ENCODE data around the gene RALGPS1. TPM values are rescaled to one million over a fixed set of nuclear protein-coding genes. Genes with fewer than 3 reads are reported as not detected.

Gene RALGPS1
- total and polyA plus RNA-seq, 7 donors = 6.6 to 18.6 (median 11.4) TPM

- Histone ChIP-seq H3K36me3 (peaks cover 0 to 58% (median 26%) of the 10 kb centered on the region in 4 donors), H3K27ac (peak overlapping the region in 1 of 4 donors; percentile 84), H3K27me3 (no peaks in the 10 kb centered on the region), H3K4me3 (no peak overlapping the region), H3K4me1 (peaks cover 0 to 35% (median 25%) of the 10 kb centered on the region in 4 donors), H3K9me3 (no peaks in the 10 kb centered on the region)
- intact Hi-C loops (cut with DNase I) = no loop called here
- peak; percentile 46 for DNase-seq
- TF ChIP-seq, protein P1, sequence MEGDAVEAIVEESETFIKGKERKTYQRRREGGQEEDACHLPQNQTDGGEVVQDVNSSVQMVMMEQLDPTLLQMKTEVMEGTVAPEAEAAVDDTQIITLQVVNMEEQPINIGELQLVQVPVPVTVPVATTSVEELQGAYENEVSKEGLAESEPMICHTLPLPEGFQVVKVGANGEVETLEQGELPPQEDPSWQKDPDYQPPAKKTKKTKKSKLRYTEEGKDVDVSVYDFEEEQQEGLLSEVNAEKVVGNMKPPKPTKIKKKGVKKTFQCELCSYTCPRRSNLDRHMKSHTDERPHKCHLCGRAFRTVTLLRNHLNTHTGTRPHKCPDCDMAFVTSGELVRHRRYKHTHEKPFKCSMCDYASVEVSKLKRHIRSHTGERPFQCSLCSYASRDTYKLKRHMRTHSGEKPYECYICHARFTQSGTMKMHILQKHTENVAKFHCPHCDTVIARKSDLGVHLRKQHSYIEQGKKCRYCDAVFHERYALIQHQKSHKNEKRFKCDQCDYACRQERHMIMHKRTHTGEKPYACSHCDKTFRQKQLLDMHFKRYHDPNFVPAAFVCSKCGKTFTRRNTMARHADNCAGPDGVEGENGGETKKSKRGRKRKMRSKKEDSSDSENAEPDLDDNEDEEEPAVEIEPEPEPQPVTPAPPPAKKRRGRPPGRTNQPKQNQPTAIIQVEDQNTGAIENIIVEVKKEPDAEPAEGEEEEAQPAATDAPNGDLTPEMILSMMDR (IDR thresholded peaks at IDR 0.05) = no peak
- TF ChIP-seq POLR2A (IDR thresholded peaks at IDR 0.05) (no peak), POLR2AphosphoS5 (IDR thresholded peaks at IDR 0.05) (no peak), EP300 (IDR thresholded peaks at IDR 0.05) (no peak)
- 83 to 93% methylated on average over 11 of the region's 11 CpGs for WGBS, 2 donors
Measured at GRCh38 chr9:127092041-127092608, 177.5 kb downstream of the RALGPS1 start.

DNA sequence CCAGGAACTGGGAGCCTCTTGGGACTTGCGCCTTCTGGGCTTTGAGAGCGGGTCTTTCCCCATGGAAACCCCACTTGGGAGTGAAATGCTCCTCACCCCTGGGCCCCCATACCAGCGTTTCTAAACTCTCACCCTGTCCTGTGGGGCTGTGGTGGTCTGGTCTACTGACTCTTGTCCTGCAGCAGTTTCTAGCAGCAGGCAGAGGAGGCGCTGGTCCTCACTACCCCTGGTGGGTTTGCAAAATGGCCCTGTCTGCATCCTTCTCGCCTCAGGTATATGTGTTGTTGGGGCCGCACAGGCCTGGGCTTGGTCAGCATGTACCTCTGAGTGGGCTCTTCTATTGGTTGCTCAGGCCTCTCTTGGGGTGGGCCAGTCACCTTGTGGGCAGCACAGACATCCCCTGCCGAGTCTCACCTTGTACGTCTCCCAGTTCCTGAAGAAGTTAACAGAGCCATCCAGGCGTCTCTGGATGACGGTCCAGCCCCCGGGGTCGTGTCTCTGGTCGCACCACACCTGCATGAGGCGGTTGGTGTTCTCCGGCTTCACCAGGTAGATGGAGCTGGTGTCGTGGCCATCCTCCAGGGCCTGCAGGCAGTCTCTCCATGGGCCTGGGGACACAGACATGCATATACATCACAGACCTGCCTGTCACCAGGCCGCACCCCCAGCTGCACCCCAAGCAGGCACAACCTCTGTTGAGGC is 178.9 kb downstream of the RALGPS1 start:
- 95 to 97% methylated on average over 17 of the region's 17 CpGs for WGBS, 2 donors
- DNase-seq = peak; percentile 59
- H3K4me1 ChIP-seq = peaks cover 0 to 42% (median 28%) of the 10 kb centered on the region in 4 donors
- no peaks in the 10 kb centered on the region for H3K27me3 ChIP-seq
- intact Hi-C loops (cut with DNase I) = no loop called here
- peaks cover 0 to 44% (median 20%) of the 10 kb centered on the region in 4 donors for H3K36me3 ChIP-seq
- H3K27ac ChIP-seq = peak overlapping the region in 1 of 4 donors; percentile 6
- no peak overlapping the region for H3K4me3 ChIP-seq
- no peaks in the 10 kb centered on the region for H3K9me3 ChIP-seq
- TF ChIP-seq POLR2AphosphoS5 (IDR thresholded peaks at IDR 0.05) (no peak), POLR2A (IDR thresholded peaks at IDR 0.05) (no peak), EP300 (IDR thresholded peaks at IDR 0.05) (no peak)
- TF ChIP-seq, protein P1 (IDR thresholded peaks at IDR 0.05) = no peak

DNA sequence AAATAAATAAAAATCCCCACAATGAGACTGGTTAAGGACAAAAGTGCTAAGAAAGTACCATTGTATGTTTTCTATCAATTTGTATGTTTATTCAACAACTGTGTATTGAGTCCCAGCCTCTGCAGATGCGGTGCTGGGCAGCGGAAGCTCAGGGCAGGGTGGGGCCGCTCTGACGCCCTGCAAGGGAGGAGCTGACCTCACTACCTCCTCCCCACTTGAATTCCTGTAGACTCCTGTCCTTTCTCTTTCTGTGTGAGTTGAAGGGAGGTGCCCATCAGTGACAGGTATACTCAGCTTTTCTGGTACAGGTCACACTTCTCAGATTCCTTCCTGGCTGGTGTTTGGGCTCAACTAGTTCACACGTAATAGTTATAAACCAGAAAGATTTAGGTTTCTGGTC is 180.8 kb downstream of the RALGPS1 start:
- no peak overlapping the region for H3K4me3 ChIP-seq
- DNase-seq = no peak
- peaks cover 0 to 42% (median 30%) of the 10 kb centered on the region in 4 donors for H3K4me1 ChIP-seq
- peak overlapping the region in 2 of 4 donors; percentile 33 to 38 for H3K27ac ChIP-seq
- no peaks in the 10 kb centered on the region for H3K27me3 ChIP-seq
- 78 to 82% methylated on average over 5 of the region's 5 CpGs for WGBS, 2 donors
- TF ChIP-seq, protein P1 (IDR thresholded peaks at IDR 0.05) = no peak
- TF ChIP-seq POLR2A (IDR thresholded peaks at IDR 0.05) (no peak), EP300 (IDR thresholded peaks at IDR 0.05) (no peak), POLR2AphosphoS5 (IDR thresholded peaks at IDR 0.05) (no peak)
- no peaks in the 10 kb centered on the region for H3K9me3 ChIP-seq
- peaks cover 0 to 37% (median 13%) of the 10 kb centered on the region in 4 donors for H3K36me3 ChIP-seq
- intact Hi-C loops (cut with DNase I) = no loop called here

- Histone ChIP-seq H3K27ac (peak overlapping the region in 2 of 4 donors; percentile 33 to 38), H3K36me3 (peaks cover 0 to 39% (median 13%) of the 10 kb centered on the region in 4 donors), H3K4me1 (peaks cover 0 to 42% (median 31%) of the 10 kb centered on the region in 4 donors), H3K4me3 (no peak overlapping the region), H3K27me3 (no peaks in the 10 kb centered on the region), H3K9me3 (no peaks in the 10 kb centered on the region)
- peak; percentile 66 for DNase-seq
- WGBS, 2 donors = 91 to 94% methylated on average over 13 of the region's 13 CpGs
- TF ChIP-seq, protein P1 (IDR thresholded peaks at IDR 0.05) = no peak
- TF ChIP-seq EP300 (IDR thresholded peaks at IDR 0.05) (no peak), POLR2A (IDR thresholded peaks at IDR 0.05) (no peak), POLR2AphosphoS5 (IDR thresholded peaks at IDR 0.05) (no peak)
- intact Hi-C loops (cut with DNase I) = no loop called here
Measured at GRCh38 chr9:127096208-127096607, 181.6 kb downstream of the RALGPS1 start.

All from sigmoid colon (tissue), 7 donors.